Stimulated activated CD8-positive, alpha-beta memory T cell treated with anti-CD3 and anti-CD28 coated beads, Interleukin-15, amount 100 ng/mL, for 1 hour (primary cell): ENCODE results near the gene CELF4.

Source experiments
- DNase-seq: peaks from one replicate; pipeline ENCODE4 v3.0.0-alpha.2; 2020; ENCODE audit warnings: low read depth

The CELF4 gene

DNA sequence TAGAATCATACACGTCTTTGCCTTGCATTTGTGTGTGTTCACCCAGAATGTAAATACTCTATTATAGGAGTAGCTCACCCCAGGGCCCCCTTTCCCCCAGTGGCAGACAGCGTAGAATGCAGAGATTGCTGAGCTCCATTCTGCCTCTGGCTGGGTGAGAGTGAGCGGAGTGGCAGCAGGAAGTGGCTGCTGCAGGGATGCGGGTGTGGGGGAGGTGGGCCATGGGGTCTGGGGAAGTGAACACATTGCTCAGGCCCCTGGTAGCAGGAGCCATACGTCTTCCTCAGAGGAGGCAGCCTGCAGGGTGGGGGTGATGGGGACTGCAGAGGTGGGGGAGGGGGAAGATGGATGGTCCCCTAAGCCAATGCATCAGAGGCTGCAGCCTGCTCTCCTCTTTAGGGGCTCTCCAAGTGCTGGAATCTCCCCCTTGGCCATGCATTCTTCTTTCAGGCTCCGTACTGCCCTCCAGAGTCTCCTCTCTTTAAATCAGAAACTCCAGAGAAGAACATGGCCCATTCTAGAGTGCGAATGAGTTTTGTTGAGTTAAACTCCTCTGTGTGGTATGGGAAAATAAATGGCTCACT lies 72.2 kb downstream of the CELF4 start:
- no peak for DNase-seq

DNA sequence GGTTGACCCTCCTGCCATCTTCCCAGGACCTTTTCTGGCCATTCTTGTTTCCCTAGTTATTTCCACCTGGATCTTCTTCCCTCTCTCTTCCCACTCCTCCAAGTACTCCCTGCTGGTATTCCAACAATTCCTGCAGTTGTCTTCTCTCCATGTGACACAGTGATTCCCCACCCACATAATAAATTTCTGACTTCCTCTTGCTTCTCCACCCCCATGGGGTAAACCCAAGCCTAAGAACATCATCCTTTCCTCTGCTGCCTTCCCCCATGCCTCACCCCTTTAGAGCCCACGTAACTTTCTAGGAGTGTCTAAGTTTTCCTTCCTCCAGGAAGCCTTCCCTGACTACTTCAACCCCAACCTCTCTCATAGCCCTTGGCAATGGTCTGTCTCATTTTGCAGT lies 72.6 kb downstream of the CELF4 start:
- DNase-seq: no peak

DNA sequence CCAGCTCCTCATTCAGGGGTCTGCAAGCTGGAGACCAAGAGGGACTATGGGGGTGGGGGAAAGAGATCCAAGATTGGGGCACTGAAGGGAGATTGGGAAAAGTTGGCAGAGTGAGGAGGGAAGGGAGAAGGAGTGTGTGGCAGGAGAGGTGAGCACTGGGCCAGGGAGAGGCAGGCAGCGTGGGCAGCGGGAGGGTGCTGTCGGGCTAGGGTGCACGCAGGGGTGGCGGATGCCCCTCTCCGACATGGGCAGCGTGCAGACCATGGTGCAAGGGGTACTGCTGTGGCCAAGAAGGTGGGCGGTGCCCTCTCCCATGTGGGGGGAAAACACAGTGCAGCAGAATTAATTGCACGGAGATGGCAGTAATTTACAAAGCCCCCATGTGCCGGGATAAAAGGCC lies 74.1 kb downstream of the CELF4 start:
- no peak for DNase-seq

DNA sequence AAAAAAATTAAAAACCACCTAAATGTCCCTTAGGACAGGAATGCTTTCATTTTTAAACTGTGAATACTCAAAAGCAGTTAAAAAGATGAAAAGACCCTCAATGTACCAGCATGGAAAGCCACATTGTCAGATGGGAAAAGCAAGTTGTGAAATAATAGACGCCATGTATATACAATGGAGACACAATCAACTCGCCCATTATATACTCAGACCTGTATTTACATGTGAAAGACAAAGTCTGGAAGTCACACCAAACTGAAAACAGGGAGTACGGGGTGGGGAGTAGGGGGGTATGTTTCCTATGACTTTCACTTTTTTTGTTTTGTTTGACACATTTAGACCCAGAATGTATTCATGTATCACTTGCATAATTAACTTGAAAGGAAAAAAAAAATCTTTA lies 75.6 kb downstream of the CELF4 start:
- no peak for DNase-seq

DNA sequence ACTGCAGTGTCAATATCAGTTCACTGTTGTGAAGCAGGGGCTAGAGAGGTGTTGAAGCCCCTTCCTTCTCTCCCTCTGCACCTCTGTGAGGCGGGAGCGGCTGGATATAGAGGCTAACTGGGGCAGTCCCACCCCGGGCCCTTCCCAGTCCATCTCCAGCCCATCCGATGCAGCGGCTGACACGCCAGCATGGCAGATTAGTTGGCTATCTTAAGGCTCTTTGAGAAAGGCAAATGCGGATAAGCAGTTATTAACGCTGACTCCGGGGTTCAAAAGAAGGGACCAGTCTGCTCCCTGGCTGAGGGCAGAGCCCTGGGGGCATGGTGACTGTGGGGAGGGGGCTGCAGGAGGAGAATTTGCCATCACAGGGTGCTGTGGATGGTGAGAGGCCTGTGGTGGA lies 76.6 kb downstream of the CELF4 start:
- DNase-seq: no peak

DNA sequence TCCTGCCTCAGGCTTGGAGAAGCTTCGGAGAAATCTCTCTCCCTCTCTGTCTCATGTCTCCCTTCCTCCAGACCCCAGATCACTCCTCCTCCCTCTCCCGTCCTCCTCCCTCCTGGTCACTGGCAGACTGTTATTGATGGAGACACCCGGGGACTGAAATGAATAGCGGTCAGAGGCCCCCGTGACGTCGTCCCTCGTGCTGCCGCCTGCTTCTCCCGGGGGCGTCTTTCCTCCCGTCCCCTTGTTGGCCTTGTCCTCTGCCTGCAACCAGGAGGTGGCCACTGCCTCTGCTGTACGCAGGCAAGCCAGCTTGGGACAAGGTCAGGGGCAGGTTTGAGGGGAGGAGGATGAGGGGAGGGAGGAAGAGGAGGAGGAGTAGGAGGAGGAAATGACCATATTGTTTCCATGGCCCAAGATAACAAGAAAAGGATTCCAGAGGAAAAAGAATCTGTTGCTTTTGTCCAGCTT lies 78.2 kb downstream of the CELF4 start:
- no peak for DNase-seq

DNA sequence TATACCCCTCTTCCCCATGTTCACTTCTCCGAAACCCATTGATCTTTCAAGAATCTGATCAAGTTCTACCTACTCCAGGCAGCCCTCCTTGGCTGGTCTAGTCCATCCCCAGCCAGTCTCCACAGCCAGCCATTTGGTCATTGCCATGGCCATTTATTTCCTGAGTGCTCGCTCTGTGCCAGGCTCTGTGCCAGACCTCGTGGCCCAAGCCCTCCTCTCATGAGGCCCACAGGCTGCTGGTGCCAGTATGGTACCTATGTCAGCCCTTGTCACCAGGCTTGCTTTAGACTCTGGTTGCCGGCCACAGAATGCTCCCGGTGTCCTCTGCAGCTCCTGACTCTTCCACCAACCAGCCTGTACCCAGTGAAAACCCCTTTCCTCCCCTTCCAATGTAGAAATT lies 78.8 kb downstream of the CELF4 start:
- no peak for DNase-seq

DNA sequence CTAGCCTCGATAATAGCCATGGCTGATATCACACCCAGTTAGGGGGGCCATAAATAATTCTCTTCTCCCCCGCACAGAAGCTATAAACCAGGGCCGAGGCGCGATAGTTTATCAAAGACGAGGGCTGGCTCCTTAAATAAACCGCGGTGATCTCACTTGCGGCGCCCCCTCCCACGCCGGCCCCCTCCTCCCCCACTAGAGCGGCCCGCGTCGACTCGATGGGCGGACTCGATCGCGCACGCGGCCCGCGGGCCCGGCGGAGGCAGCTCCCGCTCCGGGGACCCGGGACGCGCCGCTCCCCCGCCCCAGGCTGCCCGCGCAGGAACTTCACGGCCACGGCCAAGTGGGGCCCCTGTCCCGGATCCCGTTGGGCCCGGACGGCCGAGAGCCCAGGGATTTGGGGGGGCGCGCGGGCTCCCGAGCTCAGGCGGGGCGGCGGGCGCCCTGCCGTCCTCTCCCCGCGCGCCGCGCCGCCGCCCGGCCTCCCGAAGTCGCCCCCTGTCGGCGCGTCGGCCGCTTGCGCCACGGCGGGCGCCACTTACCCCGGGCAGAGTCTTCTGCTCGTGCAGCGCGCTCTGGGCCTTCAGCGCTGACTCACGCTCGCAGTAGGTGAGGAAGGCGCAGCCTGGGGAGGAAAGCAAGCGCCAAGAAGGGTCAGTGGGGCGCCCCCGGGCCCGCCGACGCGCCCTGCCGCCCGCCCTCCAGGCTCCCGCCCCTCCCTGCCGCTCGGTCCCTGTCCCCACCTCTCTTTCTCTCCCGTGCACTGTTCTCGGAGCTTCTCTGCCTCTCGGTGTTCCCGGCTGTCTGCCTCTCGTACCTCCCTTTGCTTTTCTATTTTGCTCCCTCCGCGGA lies 80.4 kb downstream of the CELF4 start:
- no peak for DNase-seq

DNA sequence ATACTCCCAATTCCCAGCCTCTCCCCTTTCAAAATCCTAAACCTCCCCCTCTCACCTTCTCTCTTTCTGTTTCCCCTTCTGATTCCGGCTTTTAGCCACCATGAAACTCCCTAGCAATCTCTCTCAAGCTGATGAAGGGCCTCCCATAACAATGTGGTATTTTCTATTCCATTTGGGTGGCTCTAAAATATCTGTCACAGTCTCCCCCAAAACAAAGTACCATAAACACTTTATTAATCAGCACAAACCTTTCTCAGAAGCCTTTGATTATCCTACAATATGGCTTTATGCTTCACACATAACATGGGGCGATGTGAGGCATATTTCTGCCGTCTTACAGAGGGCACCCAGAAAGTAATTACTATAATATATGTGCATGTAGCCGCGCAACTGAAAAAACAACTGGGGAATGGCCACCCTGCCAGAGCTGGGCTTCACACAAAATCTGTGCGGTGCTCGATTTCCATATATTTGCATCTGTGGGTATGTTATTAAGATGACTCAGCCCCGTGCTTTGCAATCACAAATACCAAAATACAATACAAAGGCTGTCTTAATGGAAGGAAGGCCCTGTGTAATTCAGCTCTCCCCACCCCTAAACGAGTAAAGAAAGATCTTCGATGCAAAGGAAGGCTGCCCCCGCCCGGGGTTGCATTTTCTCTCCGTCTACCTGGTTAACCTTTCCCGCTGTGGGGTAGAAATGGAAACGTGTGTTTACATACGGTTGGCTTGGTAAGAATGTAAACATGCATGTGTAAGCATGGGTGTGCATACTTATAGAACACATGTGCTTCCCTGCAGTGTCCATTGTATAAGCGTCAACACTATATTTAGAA lies 81.4 kb downstream of the CELF4 start:
- DNase-seq: no peak

DNA sequence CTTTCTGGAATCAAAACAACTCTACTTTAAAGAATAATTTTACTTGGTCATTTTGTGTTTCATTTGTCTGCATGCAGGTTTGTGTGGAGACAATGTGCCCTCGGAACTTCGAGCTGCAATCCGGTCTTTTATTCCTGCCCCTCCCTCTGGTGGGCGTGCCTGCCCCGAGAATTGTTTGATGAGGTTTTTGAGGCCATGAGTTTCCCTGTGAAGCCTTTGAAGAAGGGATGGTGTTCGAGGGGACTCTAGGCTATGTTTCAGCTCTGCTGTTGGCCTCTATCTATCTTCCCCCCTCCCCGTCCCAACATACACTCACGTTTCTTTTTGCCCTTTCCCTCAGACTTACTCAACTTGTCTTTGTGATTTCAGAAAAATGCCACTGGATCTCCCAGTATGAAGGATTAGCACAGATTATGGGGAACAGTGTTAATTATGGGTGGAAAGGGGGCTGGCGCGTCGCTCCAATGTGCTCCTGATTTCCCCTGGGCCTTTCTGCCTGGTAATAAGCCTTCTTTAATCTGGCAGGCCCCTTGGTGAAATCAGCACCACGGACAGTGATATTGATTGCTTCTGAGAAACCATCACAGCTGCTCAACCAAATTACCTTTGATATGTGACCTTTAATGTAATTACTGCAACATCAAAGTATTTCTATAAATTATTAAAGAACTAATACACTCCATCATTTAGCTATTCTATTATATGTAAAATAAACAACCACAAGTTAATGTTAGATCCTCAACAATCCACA lies 82.2 kb downstream of the CELF4 start:
- no peak for DNase-seq

DNA sequence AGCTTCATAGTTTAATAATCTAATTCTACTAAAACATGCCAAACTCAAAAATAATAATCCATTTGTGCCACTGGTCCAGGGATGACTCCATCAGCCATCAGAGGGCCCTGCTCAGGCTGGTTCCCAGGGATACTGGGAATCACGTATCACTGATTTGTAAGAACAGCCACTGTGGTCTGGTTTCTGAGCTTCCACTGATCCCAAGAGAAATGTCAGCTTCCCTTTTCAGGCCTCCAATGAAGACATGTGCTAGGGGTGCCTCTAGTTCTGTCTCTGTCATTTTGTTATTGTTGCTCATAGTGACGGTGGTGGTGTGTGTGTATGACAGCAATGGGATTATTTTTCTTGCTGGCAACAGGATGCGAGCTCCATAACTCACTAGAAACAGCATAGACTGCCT lies 83.2 kb downstream of the CELF4 start:
- no peak for DNase-seq

DNA sequence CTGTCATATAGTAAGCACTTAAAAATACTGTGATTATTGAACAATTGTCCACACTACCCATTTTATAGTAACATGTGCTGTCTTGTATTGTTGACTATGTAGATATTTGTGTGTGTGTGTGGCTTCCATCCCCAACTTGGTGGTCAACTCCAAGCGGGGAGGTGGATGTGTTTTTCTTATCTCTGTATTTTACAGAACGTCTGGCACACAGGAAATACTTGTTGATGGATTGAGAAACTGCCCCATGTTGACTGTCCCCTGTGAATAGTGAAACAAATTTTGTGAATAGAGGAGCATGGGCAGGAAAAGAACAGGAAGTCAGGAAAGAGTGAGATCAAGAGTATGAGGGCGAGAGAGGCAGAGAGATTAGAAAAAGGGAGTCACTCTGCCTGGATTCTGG lies 83.6 kb downstream of the CELF4 start:
- no peak for DNase-seq

DNA sequence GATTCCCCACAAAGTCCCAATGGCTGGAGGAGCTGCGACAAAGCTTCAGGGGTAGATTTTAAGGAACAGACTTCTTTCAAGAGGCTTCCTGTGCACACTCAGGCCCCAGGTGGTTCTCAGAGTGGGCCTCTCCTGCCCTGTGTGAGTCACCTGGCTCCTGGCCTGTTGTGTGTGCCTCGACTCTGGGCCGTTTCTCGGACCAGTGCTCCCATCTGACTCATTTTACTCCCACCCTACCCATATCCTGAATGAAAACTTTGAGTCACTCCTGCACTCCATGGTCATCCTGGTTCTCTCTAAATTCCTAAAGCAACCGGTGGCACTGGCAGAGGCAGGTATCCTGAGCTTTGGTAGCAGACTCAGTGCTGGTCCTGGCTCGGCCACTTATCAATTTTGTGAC lies 84.1 kb downstream of the CELF4 start:
- no peak for DNase-seq

DNA sequence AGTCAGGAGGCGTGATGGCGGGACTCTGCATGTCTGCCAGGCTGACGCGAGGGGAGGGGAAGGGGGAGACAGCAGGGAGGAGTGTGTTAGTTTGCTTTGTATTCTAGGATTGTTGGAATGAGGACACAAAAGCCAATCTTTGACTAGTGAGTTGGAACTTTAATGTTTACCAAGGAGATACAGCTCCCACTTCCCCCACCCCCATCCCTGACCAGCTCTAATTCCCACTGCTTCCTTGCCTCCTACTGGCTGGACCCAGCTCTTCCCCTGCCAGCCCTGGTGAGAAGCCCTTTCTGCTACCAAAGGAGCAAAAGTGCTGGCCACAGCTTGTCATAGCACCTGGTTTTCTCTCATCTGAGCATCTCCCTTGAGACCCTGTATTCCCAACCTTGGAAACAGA lies 84.5 kb downstream of the CELF4 start:
- DNase-seq: no peak

DNA sequence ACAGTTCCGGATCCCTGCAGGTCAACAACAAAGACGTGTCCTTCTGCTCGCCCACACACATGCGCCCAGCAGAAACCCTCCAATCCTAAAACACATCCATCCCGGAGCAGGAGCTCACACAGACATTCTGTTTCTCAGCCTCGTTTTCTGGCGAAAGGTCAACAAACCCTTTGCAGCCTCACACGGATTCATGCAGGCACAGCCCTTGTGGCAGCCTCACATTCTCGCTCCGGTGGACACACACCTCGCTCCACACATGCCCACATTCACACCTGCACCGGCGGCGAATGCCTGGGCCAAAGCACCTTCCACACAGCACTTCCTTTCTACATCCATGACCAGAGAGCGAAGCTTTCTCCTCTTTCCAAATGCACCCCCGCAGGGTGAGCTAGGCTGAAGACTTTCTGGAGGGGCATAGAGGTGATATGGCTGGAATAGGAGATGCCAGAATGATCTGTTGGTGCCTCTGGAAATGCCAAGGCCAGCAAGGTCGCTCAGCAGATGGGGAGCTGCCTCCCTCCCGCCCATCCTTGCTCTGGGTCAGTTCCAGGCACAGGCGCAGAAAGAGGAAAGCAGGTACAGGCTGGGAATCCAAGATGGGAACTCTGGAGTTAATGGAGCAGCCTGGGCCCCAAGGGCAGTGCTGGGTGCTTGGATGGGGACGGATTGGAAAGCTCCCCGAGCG lies 88.8 kb downstream of the CELF4 start:
- no peak for DNase-seq

DNA sequence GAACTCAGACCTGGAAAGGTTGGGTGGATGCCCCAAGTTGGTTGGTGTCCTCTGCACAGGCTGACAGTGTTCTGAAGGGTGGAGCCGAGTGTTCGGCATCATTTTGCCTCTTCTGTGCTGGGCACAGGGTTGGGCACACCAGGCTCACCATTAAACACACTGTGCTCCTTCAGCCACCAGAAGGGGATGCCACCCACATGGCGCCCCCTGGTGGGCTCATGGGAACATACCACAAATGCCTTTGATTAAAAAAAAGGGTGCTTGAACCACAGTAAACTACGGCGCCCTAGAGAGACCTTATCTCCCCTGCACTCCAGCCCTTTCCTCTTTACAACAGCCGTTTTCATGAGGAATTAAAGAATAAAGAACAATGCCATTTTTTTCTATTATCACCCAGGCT lies 89.4 kb downstream of the CELF4 start:
- DNase-seq: no peak

DNA sequence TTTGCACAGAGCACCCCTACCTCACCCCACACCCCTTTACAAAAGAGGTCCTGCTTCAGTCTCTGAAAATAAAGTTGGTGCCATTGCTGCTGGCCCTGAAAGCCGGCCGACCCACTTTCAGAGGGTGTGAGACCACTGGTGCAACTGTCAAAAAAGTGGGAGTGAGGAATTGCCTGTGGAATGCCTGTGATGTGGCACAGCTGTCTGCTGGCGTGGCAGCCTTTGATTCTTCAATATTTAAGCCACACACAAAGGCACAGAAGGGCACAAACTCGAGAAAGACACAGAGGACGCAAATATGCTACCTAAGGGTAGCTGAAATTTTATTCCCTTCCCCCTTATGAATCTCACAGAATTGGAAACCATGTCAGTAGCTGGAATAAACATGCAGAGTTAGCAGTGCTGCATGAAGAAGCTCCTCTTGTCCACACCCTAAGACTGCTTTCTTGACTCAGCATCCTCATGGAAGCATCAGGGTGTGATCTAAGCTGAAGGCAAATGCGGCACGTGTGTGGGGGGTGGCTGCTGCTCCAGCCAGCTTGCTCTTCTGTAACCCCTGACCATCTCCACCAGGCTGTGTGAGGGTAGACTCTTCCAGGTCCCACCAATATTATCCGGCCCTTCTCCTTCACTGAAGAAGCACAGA lies 92.3 kb downstream of the CELF4 start:
- no peak for DNase-seq

DNA sequence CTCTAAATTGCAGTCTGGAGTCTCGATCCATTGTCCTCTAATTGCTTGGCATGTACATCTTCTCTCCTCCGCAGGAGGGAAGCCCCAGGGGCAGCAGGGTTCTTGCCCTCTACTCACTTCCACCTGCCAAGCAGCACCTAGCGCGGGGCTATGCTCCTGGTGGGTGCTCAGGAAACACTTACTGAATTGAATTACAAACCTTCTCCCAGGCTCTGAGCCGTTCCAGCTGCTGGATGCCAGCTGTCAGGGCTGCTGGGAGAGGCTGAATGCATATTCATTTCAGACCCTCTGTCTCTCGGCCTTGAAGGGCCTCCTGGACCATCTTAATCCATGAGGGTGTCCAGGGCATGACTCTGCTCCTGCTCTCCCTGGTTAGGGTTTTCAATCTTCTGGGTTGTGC lies 94.0 kb downstream of the CELF4 start:
- no peak for DNase-seq

DNA sequence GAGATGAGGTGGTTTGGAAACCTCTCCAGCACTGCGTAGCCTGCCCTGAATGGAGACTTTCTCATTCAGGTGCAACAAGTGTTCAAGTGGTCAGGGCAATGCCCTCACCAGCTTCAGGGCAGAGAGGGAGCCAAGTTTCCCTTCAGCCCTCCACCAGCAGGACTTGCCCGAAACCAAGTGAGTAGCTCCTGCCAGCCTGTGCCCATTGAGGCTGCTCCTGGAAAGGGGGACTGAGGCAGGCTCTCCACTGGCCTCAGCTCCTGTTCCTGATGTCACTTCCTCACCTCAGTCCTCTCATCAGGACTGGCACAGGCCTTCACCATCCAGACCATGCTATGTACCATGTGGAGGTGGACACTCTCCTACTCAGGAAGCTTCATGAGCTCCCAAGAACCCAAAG lies 94.6 kb downstream of the CELF4 start:
- no peak for DNase-seq

DNA sequence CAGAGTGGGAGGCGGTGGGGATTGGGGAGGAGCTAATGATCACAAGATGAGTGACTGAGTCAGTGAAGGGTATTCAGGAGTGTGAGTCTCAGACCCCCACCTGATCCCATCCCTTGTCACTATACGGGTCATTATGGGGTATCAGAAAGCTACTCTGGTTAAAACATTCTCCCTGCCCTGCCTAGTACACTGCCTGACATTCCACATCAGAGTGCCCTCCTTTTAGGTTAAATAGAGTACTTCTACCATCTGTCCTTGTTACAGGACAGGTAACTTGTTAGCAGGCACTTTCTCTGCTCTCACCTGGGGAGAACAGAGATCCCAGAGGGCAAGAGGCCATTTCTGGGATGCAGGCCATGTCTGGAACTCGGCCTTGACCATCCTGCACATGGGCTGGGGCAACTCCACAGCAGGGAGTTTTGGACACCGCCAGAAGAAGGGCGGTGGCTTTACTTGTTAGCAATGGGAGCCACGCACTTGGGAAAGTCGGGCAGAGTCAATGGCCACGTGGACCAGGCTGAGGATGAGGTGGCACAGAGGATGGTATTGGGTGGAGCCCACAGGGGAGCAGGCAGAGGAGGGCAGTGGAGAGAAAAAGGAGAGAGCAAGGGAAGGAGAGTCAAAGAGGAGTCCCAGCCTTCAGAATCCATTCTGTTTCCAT lies 98.5 kb downstream of the CELF4 start:
- no peak for DNase-seq

DNA sequence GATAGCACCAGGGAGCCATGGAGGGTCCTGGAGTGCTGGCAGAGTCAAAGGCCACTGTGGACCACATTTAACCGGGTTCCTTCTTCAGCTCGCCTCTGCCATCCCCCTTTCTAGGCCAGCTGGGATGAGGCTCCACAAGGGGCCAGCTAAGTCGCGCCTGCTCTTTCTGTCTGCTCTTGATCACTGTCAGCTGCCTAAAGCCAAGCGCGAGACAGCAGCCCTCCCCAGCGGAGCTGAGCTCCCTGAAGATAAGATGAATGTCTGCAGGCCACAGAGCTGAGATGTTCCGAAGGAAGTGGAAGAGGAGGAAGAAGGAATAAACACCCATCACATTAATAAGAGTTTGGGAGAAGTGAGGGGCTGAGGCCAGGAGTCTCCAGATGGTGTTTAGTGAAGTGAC lies 99.6 kb downstream of the CELF4 start:
- DNase-seq: no peak
